Epidermal melanocyte (primary cell): ENCODE measurements around the gene PARD6B.
"Not testable (repeated sequence)": the region's sequence is repeated elsewhere in the genome, so short reads cannot be mapped to it uniquely, and the experiment has no call there.

Experiments used
- DNase-seq: peaks from one replicate; pipeline ENCODE4 v3.0.0; 2011; ENCODE audit warnings: low spot score; ENCODE audit not compliant: insufficient read length

The PARD6B gene

GRCh38 chr20:50774515-50774914 lies 43.1 kb downstream of the PARD6B start:
- DNase-seq = no peak

DNA sequence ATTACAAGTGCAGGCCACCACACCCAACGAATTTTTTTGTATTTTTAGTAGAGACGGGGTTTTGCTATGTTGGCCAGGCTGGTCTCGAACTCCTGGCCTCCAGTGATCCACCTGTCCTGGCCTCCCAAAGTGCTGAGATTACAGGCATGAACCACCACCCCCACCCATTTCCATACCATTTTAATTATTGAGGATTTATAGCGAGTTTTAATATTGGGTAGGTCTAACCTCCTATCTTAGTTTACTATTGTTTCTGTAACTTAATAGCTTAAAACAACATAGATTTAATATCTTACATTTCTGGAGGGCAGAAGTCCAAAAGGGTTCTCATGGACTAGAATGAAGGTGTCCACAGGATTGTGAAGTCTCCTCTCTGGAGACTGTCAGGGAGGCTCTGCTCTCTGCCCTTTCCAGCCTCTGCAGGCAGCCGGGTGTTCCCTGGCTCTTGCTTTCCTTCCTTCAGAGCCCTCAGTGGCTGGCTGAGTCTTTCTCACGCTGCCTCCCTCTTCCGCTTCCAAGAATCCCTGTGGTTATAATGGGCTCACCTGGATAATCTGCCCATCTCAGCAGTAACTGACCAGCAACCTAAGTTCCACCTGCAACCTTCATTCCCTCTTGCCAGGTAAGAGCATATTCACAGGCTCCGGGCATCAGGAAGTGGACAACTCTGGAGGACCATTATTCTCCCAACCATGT lies 44.9 kb downstream of the PARD6B start:
- DNase-seq = no peak

DNA sequence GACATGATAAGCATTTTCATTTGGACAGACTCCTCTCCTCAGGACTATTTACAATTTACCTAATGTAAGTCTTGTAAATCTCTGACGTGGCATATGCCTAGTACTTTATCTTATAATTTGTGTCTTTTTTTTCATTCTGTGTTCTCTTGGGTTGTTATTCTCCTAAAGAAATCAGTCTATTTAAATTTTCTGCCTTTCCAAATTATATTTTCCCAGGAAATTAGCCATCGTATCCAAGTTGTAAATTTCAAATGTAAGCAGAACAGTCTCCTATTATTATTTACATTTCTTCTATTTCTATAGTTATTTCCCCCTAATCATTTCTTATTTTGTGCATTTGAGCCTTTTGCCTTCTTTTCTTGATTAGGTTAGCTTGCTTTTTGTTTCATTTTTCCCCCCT lies 46.0 kb downstream of the PARD6B start:
- DNase-seq = no peak

DNA sequence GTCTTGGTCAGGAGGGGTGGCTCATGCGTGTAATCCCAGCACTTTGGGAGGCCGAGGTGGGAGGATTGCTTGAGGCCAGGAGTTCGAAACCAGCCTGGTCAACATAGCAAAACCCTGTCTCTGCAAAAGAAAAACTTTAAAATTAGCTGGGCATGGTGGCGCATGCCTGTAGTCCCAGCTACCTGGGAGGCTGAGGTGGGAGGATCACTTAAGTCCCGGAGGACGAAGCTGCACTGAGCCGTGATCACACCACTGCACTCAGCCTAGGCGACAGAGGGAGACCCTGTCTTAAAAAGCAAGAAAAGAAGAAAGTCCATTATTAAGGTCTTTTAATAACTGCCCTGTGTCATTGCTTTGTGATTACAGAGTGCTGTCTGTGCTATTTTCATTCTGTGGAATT lies 47.6 kb downstream of the PARD6B start:
- DNase-seq = not testable (repeated sequence)

GRCh38 chr20:50783390-50783789 lies 52.0 kb downstream of the PARD6B start:
- DNase-seq = no peak

- no peak for DNase-seq
Measured at GRCh38 chr20:50783903-50784302, 52.5 kb downstream of the PARD6B start.

- DNase-seq = no peak
Measured at GRCh38 chr20:50784464-50784863, 53.1 kb downstream of the PARD6B start.

GRCh38 chr20:50786703-50787102 lies 55.3 kb downstream of the PARD6B start:
- DNase-seq = no peak

GRCh38 chr20:50787181-50787580 lies 55.8 kb downstream of the PARD6B start:
- DNase-seq = no peak

- DNase-seq = no peak
Measured at GRCh38 chr20:50788045-50788991, 56.9 kb downstream of the PARD6B start.

- no peak for DNase-seq
Measured at GRCh38 chr20:50789968-50790650, 58.7 kb downstream of the PARD6B start.

DNA sequence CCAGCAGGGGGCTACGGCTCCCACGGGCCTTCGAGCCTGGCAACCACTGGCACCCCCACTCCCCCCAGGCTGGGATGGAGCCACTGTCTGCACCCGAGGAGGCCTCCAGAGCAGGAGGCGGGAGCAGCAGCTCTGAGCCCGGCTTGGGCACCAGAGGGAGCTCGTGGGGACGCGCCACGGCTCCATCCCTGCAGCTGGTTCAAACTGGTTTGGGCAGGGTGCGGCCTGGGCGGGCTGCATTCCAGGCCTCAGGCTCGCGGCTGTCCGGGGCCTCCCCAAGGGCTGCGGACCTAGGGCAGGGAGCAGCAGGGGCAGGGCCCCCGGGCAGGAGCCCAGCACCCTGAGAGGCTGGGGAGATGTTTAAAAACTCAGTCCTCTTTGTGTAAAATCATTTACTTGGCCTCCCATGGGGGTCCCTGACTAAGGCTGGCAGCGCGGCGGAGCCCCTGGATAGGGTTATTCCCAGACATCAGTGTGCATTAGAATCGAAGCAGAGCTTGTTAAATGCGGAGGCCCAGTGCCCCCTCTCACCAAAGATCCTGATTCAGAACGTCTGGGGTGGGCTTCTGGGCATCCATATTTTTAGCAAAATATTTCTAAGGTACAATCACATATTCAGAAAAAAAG lies 59.4 kb downstream of the PARD6B start:
- DNase-seq = peak; percentile 92

GRCh38 chr20:50792708-50793574 lies 61.6 kb downstream of the PARD6B start:
- no peak for DNase-seq

DNA sequence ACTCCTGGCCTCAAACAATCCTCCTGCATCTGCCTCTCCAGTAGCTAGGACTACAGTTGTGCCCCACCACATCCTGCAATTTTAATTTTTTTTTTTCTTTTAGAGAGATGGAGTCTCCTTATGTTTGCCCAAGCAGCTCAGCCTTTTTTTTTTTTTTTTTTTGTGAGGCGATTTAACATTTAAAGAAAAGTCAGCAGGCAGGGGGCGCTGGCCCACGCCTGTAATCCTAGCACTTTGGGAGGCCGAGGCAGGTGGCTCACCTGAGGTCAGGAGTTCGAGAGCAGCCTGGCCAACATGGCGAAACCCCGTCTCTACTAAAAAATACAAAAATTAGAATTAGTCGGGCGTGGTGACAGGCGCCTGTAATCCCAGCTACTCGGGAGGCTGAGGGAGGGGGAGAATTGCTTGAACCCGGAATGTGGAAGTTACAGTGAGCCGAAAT lies 62.2 kb downstream of the PARD6B start:
- not testable (repeated sequence) for DNase-seq

DNA sequence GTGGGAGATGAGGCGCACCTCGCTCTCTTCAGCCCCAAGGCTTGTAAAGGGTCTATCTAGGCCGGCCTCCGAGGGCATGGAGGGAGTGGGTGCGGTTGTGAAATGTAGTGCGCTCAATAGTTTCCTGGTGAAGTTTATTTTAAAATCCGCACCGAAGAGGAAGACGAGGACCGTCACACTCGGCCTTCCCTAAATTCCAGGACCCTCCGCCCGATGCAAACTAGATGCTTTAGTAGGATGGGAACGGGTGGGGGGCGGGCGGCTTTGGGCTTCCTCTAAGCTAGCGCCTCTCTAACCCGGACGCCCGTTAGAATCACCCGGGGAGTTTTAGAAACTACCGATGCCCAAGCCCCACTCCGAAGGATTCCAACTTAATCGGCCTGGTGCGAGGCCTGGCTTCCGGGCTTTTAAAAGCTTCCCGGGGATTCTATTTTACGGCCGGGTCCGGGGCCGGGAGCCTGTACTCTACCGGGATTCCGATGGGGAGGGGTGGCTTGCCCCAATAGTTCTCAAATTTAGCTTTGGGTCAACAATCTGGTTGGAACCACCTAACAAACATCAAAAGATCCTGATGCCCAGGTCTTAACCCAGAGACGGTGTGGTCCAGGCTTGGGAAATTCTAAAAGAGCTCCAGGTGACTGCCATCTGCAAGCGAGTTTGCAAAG lies 62.9 kb downstream of the PARD6B start:
- no peak for DNase-seq

DNA sequence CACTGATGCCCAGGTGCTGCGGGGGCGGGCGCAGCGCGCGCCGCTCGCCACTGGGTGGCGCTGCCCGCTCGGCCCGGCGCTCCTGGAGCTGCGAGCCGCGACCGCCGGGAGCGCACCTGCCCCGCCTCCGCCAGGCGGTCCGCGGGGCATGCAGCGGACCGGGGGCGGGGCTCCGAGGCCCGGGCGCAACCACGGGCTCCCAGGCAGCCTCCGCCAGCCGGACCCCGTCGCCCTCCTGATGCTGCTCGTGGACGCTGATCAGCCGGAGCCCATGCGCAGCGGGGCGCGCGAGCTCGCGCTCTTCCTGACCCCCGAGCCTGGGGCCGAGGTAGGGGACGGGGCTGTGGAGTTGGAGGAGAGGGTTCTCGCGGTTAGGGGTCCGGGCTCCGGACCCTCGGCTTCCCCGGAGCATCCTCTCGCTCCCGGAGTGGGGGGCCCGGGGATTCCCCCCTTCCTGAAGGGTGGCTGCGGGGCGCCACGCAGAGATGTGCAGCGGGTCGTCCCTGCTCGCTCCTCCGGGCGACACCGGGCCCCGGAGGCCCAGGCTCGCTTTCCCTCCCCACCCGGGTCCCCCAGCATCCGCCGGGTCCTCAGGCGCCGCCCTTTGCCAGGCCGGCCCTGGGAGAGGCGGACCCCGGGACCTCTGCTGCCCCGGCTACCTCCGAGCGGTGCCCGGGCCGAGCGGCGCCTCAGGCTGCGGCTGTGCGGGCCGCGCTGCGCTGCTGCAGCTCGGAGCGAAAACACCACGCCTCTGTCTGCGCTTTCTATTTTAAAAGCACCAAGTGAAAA lies 63.7 kb downstream of the PARD6B start, which contains the start of gene BCAS4:
Gene BCAS4, plus strand, starts transcription at position 216 of the 789 bp plus-strand sequence. Its CDS starts 23 bp downstream, at position 239.
- peak; percentile 73 for DNase-seq

DNA sequence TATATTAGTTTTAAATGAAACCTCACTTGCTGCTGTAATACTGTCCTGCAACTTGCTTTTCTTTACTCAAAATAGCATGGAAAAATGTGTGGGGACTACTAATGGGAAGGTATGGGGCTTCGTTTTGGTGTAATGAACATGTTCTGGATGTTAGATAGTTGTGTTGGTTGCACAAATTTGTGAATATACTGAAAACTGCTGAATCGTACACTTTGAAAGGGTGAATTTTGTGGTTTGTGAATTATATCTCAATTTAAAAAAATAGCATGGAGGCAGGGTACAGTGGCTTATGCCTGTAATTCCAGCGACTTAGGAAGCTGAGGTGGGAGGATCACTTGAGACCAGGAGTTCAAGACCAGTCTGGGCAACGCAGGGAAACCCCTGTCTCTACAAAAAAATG lies 65.8 kb downstream of the PARD6B start:
- DNase-seq = no peak

DNA sequence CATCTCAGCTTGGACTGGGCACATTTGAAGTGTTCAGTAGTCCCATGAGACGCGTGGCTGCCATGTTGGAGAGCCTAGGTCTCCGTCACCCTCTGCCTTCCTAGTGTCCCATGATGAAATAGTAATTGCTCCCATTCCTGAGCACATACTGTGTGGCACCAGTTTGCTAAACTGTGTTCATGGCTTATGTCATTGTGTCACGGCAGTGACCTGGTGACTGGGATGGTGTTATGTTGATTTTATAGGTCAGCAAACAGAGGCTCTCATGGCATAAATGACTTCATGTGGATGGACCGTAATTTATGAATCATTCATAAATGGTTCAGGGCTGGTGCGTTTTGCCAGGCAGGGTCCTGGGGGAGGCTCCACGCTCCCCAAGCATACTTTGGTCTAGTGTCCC lies 67.3 kb downstream of the PARD6B start:
- DNase-seq = no peak
